HEK293T (cell line): Measurements from ENCODE around the gene PTBP1.

Experiments
- CTCF ChIA-PET: fragments of 350-600 bp; formaldehyde crosslinking; extraction: SDS; loops from one replicate; lab custom pipeline; 2021; ENCODE audit warnings: antibody characterized with exemption, inconsistent platforms; lab: Yijun Ruan, JAX
- POLR2A ChIA-PET: fragments of 350-600 bp; formaldehyde crosslinking; extraction: SDS; loops from one replicate; lab custom pipeline; 2020; ENCODE audit warnings: antibody characterized with exemption, inconsistent platforms; lab: Yijun Ruan, JAX
- DNase-seq: peaks from one replicate; pipeline ENCODE4 v3.0.0; 2012; ENCODE audit warnings: mixed read lengths; ENCODE audit errors: extremely low spot score
- ARNT ChIP-seq: fragments of 450-650 bp; IDR thresholded peaks from 2 replicates; pipeline ENCODE4 v1.6.1; 2017; ENCODE audit warnings: mild to moderate bottlenecking
- BHLHE40 ChIP-seq: fragments of 450-650 bp; IDR thresholded peaks from 2 replicates; pipeline ENCODE4 v1.6.1; 2016; ENCODE audit warnings: mild to moderate bottlenecking, moderate library complexity, borderline replicate concordance
- CTBP1 ChIP-seq: fragments of 450-650 bp; IDR thresholded peaks from 2 replicates; pipeline ENCODE4 v1.6.1; 2016; ENCODE audit warnings: borderline replicate concordance
- ELF4 ChIP-seq: fragments of 450-650 bp; IDR thresholded peaks from 2 replicates; pipeline ENCODE4 v1.6.1; 2017; ENCODE audit warnings: antibody characterized with exemption
- FOXA1 ChIP-seq: fragments of 450-650 bp; IDR thresholded peaks from 2 replicates; pipeline ENCODE4 v1.6.1; 2016; ENCODE audit warnings: mild to moderate bottlenecking
- FOXM1 ChIP-seq: fragments of 450-650 bp; IDR thresholded peaks from 2 replicates; pipeline ENCODE4 v1.6.1; 2017; ENCODE audit warnings: mild to moderate bottlenecking, borderline replicate concordance
- HDGF ChIP-seq: fragments of 450-650 bp; IDR thresholded peaks from 2 replicates; pipeline ENCODE4 v1.6.1; 2017; ENCODE audit warnings: antibody characterized with exemption, borderline replicate concordance
- L3MBTL2 ChIP-seq: fragments of 450-650 bp; conservative IDR thresholded peaks from 2 replicates; pipeline ENCODE4 v1.6.1; 2016; ENCODE audit warnings: mild to moderate bottlenecking
- LEF1 ChIP-seq: fragments of 450-650 bp; IDR thresholded peaks from 2 replicates; pipeline ENCODE4 v1.6.1; 2017; ENCODE audit warnings: mild to moderate bottlenecking, borderline replicate concordance
- NFRKB ChIP-seq: fragments of 450-650 bp; IDR thresholded peaks from 2 replicates; pipeline ENCODE4 v1.6.1; 2016; ENCODE audit warnings: mild to moderate bottlenecking, moderate library complexity
- PKNOX1 ChIP-seq: fragments of 450-650 bp; IDR thresholded peaks from 2 replicates; pipeline ENCODE4 v1.6.1; 2016
- SP1 ChIP-seq: fragments of 450-650 bp; IDR thresholded peaks from 2 replicates; pipeline ENCODE4 v1.6.1; 2017
- SUZ12 ChIP-seq: fragments of 450-650 bp; IDR thresholded peaks from 2 replicates; pipeline ENCODE4 v1.6.1; 2016; ENCODE audit warnings: mild to moderate bottlenecking
- TARDBP ChIP-seq: fragments of 450-650 bp; IDR thresholded peaks from 2 replicates; pipeline ENCODE4 v1.6.1; 2016
- ZNF384 ChIP-seq: fragments of 450-650 bp; IDR thresholded peaks from 2 replicates; pipeline ENCODE4 v1.6.1; 2016

Gene PTBP1

DNA sequence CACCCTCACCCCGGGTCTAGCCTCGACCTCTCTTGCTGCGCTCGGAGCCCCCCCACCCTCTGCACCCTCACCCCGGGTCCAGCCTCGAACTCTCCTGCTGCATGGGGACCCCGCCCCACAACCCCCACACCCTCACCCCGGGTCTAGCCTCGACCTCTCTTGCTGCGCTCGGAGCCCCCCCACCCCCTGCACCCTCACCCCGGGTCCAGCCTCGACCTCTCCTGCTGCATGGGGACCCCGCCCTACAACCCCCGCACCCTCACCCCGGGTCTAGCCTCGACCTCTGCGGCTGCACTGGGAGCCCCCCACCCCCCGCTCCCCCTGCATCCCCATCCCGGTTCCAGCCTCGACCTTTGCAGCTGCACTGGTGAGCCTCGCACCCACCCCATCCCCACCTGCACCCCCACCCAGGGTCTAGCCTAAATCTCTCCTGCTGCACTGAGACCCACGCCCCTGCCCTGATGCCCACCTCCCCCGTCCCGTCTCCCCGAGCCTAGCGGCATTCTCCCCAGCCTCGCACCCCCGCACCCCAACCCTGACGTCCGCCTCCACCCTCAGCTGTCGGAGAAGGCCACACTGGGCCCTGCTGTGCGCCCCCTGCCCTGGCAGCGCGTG, 64.0 kb downstream of the PTBP1 start:
- TF ChIP-seq HDGF, result no peak
- no peak for TF ChIP-seq ARNT
- no peak for TF ChIP-seq CTBP1
- no peak for TF ChIP-seq FOXM1
- no peak for TF ChIP-seq ELF4
- no peak for TF ChIP-seq FOXA1
- TF ChIP-seq SP1, result no peak
- TF ChIP-seq BHLHE40, result no peak
- no peak for TF ChIP-seq PKNOX1
- no peak for TF ChIP-seq SUZ12
- no peak for TF ChIP-seq TARDBP
- no peak for TF ChIP-seq LEF1
- TF ChIP-seq ZNF384, result no peak
- TF ChIP-seq NFRKB, result no peak
- TF ChIP-seq L3MBTL2, result no peak
- POLR2A ChIA-PET, result interaction anchor here (0.7 kb wide), 1 partner anchor 62 kb away, joined by 3 read pairs; no protein-coding TSS in a partner anchor
- CTCF ChIA-PET, result no interaction called here
- no peak for DNase-seq
